NCI-H2171 (cell line): ENCODE measurements around the gene ATP13A3.

Experiments
- DNase-seq: peaks from one replicate; lab custom pipeline; 2025; lab: John Stamatoyannopoulos, UW

The ATP13A3 gene

DNA sequence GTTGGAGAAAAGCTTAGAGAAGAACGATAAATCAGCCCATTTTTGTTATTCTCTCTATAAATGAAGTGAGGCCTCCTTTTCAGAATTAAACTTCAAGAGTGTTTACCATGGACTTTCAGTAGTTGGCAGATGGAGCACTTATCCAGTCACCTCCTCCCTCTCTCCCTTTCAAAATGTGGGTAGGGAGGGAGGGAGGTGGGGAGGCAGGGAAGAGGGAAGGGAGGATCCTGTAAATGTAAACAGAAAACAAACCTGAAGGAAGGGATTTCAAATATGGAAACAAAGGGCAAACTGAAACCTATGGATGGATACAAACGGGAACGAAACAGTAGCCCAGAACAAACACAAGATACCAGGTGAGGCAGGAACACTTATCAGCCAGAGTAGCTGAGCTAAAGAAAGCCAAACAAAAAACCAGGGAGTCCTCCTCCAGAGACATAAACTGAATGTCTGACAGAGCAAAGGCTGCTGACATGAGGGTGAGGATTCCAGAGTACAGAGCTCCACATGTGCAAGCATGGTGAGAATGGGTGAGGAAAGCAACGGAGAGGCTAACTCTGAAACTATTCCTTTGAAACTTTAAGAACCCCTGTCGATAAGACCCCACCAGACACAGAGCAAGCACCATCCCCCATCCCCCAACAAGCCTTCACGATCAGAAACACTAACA is 46.8 kb downstream of the ATP13A3 start:
- DNase-seq: peak; percentile 20

DNA sequence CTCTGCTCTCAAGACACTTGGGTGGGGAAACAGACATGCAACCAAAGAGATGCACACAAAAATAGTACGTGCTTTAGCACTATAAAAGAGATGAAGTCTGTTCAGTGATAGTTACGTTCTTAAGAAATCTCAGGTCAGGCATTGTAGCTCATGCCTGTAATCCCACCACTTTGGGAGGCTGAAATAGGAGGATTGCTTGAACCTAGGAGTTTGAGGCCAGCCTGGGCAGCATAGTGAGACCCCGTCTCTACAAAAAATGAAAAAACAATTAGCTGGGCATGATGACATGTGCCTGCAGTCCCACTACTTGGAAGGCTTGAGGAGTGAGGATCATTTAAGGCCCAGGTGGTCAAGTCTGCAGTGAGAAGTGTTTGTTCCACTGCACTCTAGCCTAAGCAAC is 52.3 kb downstream of the ATP13A3 start:
- no peak for DNase-seq

DNA sequence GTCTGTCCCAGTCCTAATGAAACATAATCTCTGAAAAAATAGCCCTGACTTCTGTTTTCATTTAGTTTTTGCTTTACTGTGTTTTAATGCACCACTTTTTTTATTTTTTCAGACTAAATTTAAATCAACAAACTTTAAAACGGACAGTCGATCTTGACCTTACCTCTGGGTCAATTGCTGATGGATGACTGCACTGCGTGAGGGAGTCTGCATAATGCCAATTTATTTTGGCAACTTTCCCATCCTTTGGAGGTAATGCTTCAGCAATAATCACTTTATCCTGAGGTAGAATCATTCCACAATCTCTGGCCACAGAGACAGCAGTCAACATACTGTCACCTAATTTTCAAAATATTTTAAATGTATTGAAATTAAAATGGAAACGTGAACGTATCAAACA is 55.2 kb downstream of the ATP13A3 start:
- no peak for DNase-seq

DNA sequence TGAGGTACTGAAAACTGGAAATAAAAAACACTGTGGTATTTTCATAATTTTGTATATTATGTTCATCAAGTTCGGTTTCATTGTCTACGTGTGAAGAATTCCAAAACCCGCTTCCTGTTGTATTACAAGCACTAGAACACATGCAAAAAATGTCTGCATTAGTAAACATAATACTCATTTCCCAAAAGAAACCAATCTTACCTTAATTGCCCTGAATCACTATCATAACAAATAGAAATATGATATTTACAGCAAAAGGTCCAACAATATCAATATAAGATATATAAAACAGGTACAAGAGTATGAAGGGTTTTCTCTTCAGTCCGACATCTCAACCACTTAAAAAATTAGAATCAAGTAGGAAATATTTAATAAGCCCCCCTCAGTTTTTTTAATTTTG is 61.4 kb downstream of the ATP13A3 start:
- DNase-seq: no peak

DNA sequence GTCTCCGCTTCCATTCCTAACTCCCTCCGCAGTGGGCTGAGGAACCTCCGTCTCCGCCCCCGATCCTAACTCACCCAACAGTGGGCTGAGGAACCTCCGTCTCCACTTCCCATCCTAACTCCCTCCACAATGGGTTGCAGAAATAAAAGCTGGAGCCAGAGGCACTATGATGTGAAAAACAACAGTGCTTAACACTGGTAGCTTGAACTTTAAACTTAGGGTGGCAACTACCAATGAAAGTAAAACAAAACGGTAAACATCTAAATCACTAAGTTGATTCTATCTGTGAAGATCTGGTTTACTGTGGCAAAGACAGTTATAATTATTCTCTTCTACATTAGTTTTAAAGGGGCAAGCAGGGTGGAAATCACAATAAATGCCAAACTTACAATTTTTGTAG is 61.8 kb downstream of the ATP13A3 start:
- no peak for DNase-seq

DNA sequence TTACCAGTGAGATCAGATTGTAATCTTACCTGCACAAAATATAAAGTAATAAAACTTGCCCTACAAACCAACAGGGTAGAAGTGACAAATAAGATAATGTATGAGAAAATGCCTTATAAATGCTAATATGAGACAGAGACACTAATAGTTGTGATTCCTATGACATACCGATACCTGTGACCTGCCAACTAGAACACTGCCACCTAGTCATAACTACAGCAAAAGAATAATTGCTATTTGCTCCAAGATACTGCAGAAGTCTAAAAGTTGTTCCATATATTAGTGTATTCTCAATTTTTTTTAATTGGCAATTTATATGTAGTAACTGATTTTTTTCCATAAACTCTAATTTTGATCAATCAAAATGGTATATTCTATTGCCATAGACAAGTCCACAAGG is 62.4 kb downstream of the ATP13A3 start:
- DNase-seq: no peak

DNA sequence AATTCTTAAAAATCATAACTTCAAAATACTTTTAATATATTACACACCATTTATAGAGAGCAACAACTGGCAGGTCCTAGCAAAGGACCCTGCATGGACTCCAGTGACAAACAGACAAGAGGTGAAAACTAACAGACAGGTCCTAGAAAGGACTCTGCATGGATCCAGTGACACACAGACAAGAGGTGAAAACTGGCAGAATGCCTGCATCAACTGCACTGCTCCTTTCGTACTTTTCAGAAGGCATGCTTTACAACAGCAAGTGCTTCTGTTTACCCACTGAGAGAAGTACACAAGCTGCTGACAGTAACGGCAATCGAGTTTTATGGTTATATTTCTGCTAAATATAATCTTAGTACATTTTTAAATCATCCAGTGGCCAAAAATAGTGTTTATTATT is 63.5 kb downstream of the ATP13A3 start:
- no peak for DNase-seq

DNA sequence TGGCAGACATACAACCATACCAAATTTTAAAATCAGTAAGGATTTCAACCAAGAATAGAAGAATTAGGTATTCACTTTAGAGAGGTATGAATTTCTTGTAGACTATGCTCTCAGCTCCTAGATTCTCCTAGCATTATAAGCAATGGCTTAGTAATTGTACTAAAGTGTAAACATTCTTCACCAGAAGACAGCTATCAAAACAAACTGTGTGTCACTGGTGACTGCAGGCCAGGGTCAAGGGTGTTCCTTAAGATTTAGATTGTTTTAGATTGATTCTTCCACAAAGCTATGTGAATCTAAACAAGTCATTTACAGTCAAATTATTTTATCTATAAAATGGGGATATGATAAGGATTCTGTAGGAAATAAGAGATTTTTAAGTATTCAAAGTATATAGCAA is 64.6 kb downstream of the ATP13A3 start:
- DNase-seq: no peak

DNA sequence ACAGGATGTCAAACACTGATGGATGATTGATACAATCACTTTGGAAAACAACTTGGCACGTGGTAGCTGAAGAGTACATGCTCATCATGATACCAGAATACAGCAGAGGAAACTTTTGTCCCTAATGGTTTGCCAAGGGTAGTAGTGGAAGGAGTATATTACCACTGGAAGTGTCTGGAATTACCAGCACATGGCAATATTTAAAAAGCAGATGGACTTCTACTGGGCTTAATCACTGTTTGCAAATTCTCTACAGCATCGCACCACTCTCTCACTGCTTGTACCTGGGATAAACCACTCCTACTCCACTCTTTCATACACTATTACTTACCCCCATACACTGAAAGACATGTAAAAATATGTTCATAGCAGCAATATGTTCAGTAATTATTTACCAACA is 68.1 kb downstream of the ATP13A3 start:
- no peak for DNase-seq

DNA sequence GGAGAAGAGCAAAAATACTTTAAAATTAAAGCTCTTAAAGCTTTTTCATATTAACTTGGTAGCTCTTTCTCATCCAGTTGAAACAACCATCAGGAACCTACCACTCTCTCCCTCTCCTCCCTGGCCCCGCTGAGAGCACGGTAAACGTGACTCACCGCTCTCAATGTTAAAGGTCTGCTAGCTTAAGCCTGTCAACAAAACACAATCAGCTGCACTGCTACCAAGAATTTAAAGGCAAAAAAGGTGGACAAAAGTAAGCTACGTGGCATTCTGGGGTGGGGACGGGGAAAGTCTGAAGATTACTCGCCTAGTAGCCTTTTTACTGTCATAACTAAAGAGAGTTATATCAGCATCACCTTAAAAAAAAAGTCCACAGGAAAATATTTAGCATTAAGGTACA is 79.4 kb downstream of the ATP13A3 start:
- DNase-seq: no peak

DNA sequence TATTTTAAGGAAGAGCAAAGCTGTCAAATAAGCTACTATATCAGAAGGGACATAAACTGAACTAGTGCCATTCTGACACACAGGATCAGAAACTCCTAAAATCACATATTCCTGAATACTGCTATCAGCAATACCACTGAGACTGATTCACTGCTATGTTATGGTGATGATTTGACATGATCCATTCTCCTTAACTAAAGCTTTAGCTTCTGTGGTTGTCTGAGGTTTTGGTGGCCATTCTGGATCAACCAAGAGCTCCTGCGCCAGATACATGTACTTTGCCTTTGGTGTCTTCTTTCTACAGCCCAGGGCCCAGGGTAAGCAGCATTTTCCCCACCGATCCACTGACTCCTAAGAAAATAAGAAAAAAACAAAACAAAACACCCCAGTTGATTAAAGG is 81.0 kb downstream of the ATP13A3 start:
- DNase-seq: no peak

DNA sequence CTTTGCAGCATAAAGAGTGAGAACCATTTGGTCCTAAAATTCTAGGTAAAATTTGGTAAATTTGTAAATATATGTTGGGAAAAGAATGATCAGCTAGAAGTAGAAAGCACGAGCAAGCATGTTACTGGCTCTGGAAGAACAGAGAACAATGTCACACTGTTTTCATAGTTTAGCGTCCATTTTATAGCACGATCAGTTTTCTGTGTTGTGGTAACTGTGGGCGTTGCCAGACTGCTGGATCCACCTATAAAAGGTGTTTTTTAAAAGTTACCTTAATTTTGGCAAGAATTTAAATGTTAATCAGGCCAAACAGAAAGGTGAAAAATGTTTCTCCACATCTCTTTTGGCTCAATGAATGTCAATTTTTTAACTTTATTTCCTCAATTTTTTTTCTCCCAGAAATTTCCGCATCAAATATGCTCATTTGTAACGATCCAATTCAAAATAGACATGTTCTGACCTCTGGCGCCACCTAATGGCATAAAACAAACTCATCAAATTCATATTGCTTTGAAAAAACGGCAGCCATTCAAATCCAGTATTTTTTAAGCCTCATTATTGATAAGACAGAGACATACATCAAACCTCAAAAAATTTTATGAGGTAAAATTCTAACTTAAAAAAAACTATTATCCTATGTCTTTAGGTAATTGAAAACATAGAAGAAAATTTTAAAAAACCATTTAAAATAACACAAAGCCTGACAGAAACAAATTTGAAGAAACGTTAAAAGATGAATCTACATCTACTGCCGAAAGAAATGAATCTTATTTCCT is 82.2 kb downstream of the ATP13A3 start:
- DNase-seq: peak; percentile 29

DNA sequence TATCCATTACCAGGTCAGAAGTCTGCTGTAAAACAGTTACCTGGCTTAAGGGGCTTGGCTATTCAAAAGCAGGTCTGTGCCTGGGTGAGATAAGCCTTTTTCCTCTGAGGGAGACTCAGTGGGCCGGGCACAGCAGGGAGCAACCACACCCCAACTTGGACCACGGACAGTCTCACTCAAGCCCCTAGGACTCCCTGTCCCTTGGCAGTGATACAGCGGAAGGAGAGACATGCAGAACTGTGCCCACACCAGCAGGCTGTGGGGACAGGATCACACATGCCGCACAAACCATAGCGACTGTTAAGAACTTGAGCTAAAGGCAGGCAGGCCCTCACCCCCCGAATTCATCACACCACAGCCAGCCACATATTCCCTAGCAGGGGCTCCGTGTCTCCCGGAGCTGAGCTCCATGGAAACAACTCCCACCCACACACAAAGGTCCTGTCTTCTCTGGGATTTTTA is 84.9 kb downstream of the ATP13A3 start:
- DNase-seq: no peak

DNA sequence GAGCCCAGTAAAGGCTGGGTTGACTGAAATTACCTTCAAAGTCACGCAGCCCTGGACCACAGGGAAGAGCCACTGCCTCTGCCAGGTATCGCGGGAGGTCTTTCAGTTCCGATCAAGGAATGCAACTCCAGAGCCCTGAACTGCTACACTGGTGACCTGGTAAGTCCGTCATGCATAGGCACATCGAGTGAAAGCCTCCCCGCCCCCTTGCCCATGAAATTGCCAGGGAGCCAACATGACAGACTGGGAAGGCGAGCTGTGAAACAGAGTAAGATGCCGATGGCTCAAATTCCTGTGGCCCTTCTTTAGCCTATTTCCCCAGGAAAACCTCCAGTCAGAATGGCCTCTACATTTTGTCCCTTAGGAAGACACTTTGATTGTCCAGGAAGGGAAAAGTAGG is 85.5 kb downstream of the ATP13A3 start:
- no peak for DNase-seq

DNA sequence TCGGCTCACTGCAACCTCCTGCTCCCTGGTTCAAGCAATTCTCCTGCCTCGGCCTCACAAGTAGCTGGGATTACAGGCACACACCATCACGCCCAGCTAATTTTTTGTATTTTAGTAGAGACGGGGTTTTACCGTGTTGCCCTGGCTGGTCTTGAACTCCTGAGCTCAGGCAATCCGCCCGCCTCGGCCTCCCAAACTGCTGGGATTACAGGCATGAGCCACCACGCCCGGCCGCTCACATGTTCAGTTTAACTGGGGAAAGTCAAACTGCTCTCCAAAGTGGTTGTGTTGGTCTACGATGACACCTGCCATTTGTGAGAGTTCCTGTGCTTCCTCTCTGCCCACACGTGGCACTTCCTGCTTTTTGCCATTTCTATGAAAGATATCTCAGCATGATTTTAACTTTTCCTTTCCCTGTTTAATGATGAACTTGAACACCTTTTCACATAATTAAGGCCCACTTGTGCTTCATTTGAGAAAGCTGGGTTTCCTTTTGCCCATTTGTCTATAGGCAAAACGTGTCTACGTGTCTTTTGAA is 86.9 kb downstream of the ATP13A3 start:
- no peak for DNase-seq

DNA sequence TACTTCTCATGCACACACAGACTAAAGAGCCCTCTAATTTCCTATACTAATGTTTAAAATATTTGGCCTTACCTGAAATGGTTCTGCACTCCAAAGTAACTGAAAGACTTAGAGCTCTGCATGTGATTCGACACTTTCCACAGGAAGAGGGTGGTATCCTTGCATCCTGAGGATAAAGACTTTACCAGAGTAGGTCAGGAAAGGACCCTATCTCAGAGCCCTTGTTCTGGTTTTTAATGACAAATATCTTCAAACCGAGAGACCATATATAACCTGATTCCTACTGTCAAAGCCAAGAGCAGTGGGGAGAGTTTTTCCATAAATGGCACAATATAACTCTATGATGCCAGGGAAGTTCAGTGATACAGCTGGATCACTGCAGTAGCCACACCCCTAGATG is 87.6 kb downstream of the ATP13A3 start, which contains the start of gene GP5:
Gene GP5 (minus strand): TSS at position 101 of the 400 bp plus-strand sequence. CDS start 984 bp downstream, outside the sequence.
- DNase-seq: no peak

DNA sequence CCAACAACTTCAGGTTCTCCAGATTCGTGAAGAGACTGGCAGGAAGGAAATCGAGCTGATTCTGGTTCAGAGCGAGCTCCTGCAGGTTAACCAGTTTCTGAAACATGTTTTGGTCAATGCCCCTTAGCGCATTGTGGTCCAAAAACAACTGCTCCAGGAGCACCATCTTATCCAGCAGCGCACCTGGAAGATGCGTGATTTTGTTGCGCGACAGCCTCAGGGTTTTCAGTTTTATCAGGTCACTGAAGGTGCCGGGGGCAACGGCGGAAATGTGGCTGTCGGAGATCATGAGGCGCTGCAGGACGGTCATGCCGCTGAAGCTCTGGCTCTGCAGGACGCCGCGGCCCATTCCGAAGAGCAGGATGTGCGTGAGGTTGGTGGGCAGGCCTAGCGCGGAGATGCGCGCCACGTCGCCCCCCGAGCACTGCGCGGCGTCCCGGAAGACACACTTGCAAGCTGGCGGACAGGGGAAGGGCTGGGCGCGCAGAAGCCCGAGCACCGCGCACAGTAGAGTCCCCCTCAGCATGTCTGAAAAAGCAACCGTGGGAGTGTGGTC is 89.0 kb downstream of the ATP13A3 start:
- DNase-seq: no peak

DNA sequence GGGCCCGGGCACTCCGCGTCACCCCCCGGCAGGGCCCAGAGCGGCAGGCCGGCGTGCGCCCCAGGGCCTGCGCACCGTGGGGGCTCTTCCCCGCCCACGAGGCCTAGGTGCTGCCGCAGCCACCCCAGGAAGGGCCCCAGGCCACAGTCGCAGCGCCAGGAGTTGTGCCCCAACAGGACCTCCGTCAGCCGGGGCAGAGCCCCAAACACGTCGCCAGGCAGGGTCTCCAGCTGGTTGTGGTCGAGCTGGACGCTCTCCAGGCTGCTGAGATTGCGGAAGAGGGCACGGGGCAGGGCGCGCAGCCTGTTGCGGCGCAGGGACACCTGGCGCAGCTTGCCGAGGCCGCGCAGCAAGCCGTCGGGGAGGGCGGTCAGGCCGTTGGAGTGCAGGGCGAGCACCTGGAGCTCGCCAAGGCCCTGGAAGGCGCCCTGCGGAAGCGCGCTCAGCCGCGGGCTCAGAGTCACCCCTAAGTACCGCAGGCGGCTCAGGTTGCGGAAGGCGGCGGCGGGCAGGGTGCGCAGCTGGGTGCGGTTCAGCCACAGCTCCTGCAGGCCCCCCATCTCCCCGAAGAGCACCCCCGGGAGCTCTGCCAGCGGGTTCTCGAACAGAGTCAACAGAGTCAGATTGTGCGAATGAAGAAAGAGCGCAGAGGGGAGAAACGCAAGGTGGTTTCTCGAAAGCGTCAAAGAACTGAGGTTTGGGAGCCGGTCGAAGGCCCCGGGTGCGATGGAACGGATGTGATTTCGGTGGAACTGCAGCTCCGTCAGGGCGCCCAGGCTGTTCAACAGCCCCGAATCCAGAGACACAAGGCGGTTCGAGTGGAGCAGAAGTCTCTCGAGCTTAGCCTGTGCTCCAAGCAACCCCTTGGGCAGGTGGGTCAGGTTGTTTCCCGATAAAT is 89.7 kb downstream of the ATP13A3 start:
- no peak for DNase-seq

DNA sequence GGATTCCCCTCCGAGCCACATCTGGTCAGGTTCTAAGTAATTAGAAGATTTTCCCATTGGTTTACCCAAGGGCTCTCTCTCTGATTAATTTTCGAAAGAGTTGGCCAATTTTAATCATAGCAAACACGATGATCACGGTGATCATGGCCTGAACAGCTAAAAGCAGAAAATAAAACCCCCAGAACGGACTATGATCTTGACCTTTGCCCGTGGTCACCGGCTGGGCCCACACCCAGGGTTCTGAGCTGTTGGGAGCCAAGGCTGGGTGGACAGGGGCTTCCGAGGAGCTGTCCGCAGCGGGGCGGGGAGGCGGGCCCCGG is 90.3 kb downstream of the ATP13A3 start:
- no peak for DNase-seq

DNA sequence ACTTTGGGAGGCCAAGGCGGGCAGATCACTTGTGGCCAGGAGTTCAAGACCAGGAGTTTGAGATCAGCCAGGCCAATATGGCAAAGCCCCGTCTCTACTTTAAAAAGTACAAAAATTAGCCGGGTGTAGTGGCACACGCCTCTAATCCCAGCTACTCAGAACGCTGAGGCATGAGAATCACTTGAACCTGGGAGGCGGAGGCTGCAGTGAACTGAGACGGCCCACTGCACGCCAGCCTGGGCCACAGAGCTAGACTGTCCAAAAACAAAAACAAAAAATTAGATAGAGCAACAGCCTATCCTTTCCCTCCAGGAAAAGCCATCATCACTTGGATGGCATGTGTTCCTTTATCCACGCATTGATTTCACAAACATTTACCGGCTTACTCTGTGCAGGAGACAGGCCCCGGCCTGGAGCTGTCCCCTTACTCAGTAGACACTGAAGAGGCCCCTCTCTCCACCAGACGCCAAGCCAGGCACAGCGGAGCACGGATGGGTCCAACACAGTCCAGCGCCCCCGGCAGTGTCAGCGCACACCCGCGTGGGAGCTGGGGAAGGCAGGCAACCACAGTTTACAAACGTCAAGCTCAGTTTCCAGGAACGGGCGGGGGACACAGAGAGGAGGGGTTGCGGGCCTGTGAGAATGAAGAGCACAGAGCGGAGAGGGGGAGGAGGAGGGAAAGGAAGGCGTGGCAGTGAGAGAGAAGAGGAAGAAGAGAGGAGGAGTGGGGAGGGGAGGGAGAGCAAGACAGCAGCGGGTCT is 90.8 kb downstream of the ATP13A3 start:
- DNase-seq: no peak

DNA sequence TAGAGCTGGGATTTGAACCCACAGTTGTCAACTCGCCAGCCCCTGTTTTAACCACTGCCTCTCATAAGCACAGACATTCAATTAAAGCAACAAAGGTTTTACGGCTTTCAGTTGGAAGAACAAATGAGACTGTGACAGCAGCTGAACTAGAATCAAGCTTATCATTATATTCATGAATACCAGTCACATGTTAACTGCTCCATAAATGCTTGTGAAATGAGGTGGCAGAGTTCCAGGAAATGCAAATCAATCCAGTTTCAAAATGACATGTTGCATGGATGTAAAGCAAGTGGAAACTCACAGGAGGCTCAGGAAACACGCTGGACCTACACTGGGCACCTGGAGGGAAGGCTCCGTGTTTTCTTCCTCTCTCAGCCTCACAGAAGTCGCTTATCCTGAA is 91.6 kb downstream of the ATP13A3 start:
- no peak for DNase-seq
